Body of pancreas (tissue), 4 donors: ENCODE results near the gene CSMD2.
"Not testable (repeated sequence)": the region's sequence is repeated elsewhere in the genome, so short reads cannot be mapped to it uniquely, and the experiment has no call there.

ENCODE experiments used
- POLR2A ChIP-seq, 3 donors: fragments of 450-650 bp; IDR thresholded peaks; one replicate each; pipeline ENCODE4 v1.6.1; 2016; ENCODE audit warnings: antibody characterized with exemption in 3 of 3, mild to moderate bottlenecking in 2 of 3
- TF ChIP-seq, protein P1 (sequence below), 7 experiments: fragments of 450-650 bp in 4 of 7; fragments of 200-600 bp in 3 of 7; sonication (generic) in 3 of 7; IDR thresholded peaks; one replicate each; pipeline ENCODE4 v1.5.1; 2016 to 2019; ENCODE audit warnings: antibody characterized with exemption in 7 of 7

- TF ChIP-seq, protein P1, sequence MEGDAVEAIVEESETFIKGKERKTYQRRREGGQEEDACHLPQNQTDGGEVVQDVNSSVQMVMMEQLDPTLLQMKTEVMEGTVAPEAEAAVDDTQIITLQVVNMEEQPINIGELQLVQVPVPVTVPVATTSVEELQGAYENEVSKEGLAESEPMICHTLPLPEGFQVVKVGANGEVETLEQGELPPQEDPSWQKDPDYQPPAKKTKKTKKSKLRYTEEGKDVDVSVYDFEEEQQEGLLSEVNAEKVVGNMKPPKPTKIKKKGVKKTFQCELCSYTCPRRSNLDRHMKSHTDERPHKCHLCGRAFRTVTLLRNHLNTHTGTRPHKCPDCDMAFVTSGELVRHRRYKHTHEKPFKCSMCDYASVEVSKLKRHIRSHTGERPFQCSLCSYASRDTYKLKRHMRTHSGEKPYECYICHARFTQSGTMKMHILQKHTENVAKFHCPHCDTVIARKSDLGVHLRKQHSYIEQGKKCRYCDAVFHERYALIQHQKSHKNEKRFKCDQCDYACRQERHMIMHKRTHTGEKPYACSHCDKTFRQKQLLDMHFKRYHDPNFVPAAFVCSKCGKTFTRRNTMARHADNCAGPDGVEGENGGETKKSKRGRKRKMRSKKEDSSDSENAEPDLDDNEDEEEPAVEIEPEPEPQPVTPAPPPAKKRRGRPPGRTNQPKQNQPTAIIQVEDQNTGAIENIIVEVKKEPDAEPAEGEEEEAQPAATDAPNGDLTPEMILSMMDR (IDR thresholded peaks at IDR 0.05), result not testable (repeated sequence)
- not testable (repeated sequence) for TF ChIP-seq POLR2A (IDR thresholded peaks at IDR 0.05)
Observed at GRCh38 chr1:34082085-34082670, 82.9 kb downstream of the CSMD2 start.
